Esophagus squamous epithelium (tissue), 4 donors: ENCODE data around the gene FUT7.

Source experiments
- POLR2A ChIP-seq, 4 donors: fragments of 450-650 bp; IDR thresholded peaks; one replicate each; pipeline ENCODE4 v1.6.1; 2017; ENCODE audit warnings: antibody characterized with exemption in 4 of 4, mild to moderate bottlenecking in 4 of 4, moderate library complexity in 3 of 4
- TF ChIP-seq, protein P1 (sequence below), 6 experiments: fragments of 450-650 bp in 4 of 6; fragments of 200-600 bp in 2 of 6; sonication (generic) in 2 of 6; IDR thresholded peaks; one replicate each; pipeline ENCODE4 v1.5.1; 2016 to 2019; ENCODE audit warnings: antibody characterized with exemption in 6 of 6, mild to moderate bottlenecking in 4 of 6, moderate library complexity in 4 of 6

DNA sequence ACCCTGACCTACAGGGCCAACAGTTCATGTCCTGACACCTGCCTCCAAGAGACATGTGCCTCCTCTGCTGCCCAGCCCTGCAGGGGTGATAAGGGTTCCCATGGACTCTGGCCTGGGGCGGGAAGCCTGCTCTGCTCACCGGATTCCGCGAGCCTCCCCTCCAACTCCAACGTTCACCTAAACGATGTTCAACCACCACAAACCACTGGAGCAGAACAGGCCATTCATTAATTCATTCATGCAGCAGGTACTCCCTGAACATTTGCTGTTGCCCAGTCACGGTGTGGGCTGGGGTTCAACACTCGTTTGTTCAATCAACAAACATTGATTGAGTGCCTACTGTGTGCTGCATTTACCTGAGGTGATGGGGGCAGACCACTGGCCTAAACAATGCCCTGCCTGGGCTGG lies 42.1 kb upstream of the FUT7 start:
- TF ChIP-seq, protein P1, sequence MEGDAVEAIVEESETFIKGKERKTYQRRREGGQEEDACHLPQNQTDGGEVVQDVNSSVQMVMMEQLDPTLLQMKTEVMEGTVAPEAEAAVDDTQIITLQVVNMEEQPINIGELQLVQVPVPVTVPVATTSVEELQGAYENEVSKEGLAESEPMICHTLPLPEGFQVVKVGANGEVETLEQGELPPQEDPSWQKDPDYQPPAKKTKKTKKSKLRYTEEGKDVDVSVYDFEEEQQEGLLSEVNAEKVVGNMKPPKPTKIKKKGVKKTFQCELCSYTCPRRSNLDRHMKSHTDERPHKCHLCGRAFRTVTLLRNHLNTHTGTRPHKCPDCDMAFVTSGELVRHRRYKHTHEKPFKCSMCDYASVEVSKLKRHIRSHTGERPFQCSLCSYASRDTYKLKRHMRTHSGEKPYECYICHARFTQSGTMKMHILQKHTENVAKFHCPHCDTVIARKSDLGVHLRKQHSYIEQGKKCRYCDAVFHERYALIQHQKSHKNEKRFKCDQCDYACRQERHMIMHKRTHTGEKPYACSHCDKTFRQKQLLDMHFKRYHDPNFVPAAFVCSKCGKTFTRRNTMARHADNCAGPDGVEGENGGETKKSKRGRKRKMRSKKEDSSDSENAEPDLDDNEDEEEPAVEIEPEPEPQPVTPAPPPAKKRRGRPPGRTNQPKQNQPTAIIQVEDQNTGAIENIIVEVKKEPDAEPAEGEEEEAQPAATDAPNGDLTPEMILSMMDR (IDR thresholded peaks at IDR 0.05) = no peak
- no peak for TF ChIP-seq POLR2A (IDR thresholded peaks at IDR 0.05)
